HEK293 (cell line): ENCODE measurements around the gene SVIL.
A peak's percentile ranks its signal among the peaks of the same experiment; 100 is the strongest.
"Not testable (repeated sequence)": the region's sequence is repeated elsewhere in the genome, so short reads cannot be mapped to it uniquely, and the experiment has no call there.

Experiments used
- CTCF ChIA-PET: fragments of 350-600 bp; formaldehyde crosslinking; extraction: SDS; loops from one replicate; lab custom pipeline; 2021; ENCODE audit warnings: antibody characterized with exemption; lab: Yijun Ruan, JAX
- POLR2A ChIA-PET: fragments of 300-600 bp; formaldehyde crosslinking; extraction: SDS; loops from one replicate; lab custom pipeline; 2020; ENCODE audit warnings: antibody characterized with exemption, inconsistent platforms; lab: Yijun Ruan, JAX
- H3K27ac ChIP-seq: fragments of 200-500 bp; sonication (Bioruptor generic); 2 replicates; pipeline ENCODE4 v1.5.1; 2014; ENCODE audit warnings: low read depth, low read length, control low read depth, inconsistent platforms; ENCODE audit errors: extremely low read depth
- H3K36me3 ChIP-seq, 2 experiments: fragments of 200-500 bp in 1 of 2; sonication (Bioruptor generic) in 1 of 2; 1 replicate in 1 of 2; 2 replicates in 1 of 2; pipeline ENCODE4 v1.5.1; 2014 to 2017; ENCODE audit warnings: inconsistent platforms in 2 of 2, low read length in 2 of 2; ENCODE audit not compliant: control insufficient read depth in 2 of 2, insufficient read depth in 1 of 2
- H3K4me1 ChIP-seq: fragments of 200-500 bp; sonication (Bioruptor generic); 2 replicates; pipeline ENCODE4 v1.5.1; 2014; ENCODE audit warnings: mild to moderate bottlenecking, low read length, inconsistent platforms; ENCODE audit not compliant: control insufficient read depth, insufficient read depth
- H3K4me3 ChIP-seq: 2 replicates; pipeline ENCODE4 v1.5.1; 2011; ENCODE audit warnings: low read depth, mild to moderate bottlenecking, control low read depth, low read length, moderate library complexity
- H3K9me3 ChIP-seq: fragments of 200-500 bp; sonication (Bioruptor generic); 2 replicates; pipeline ENCODE4 v1.5.1; 2014; ENCODE audit warnings: low read depth, low read length, inconsistent platforms; ENCODE audit not compliant: control insufficient read depth, insufficient read depth
- KLF17 ChIP-seq: fragments of 450-650 bp; formaldehyde crosslinking; IDR thresholded peaks from 2 replicates; pipeline ENCODE4 v1.5.1; 2016; ENCODE audit warnings: missing biosample characterization, missing genetic modification characterization
- PRDM1 ChIP-seq: fragments of 450-650 bp; formaldehyde crosslinking; IDR thresholded peaks from 2 replicates; pipeline ENCODE4; 2016; ENCODE audit warnings: missing biosample characterization, missing genetic modification characterization
- ZBTB20 ChIP-seq: fragments of 450-650 bp; formaldehyde crosslinking; IDR thresholded peaks from 2 replicates; pipeline ENCODE4 v1.5.1; 2016; ENCODE audit warnings: missing biosample characterization, missing genetic modification characterization
- ZNF169 ChIP-seq: fragments of 450-650 bp; formaldehyde crosslinking; IDR thresholded peaks from 2 replicates; pipeline ENCODE4 v1.5.1; 2016; ENCODE audit warnings: missing biosample characterization, missing genetic modification characterization
- ZNF239 ChIP-seq: fragments of 450-650 bp; formaldehyde crosslinking; IDR thresholded peaks from 2 replicates; pipeline ENCODE4 v1.5.1; 2016; ENCODE audit warnings: missing biosample characterization, missing genetic modification characterization
- ZNF514 ChIP-seq: fragments of 450-650 bp; formaldehyde crosslinking; IDR thresholded peaks from 2 replicates; pipeline ENCODE4 v1.5.1; 2016; ENCODE audit warnings: missing biosample characterization, missing genetic modification characterization
- ZNF596 ChIP-seq: fragments of 450-650 bp; IDR thresholded peaks from 2 replicates; pipeline ENCODE4 v1.5.0; 2018; ENCODE audit warnings: missing biosample characterization, mild to moderate bottlenecking, missing genetic modification characterization, moderate library complexity
- ZNF600 ChIP-seq: fragments of 450-650 bp; formaldehyde crosslinking; IDR thresholded peaks from 2 replicates; pipeline ENCODE4 v1.5.1; 2016; ENCODE audit warnings: missing biosample characterization, missing genetic modification characterization
- ZNF621 ChIP-seq: fragments of 450-650 bp; formaldehyde crosslinking; IDR thresholded peaks from 2 replicates; pipeline ENCODE4 v1.5.1; 2017; ENCODE audit warnings: missing biosample characterization, missing genetic modification characterization
- ZNF645 ChIP-seq: fragments of 450-650 bp; formaldehyde crosslinking; IDR thresholded peaks from 2 replicates; pipeline ENCODE4; 2016; ENCODE audit warnings: missing biosample characterization, missing genetic modification characterization
- ZNF768 ChIP-seq: fragments of 450-650 bp; formaldehyde crosslinking; IDR thresholded peaks from 2 replicates; pipeline ENCODE4 v1.5.1; 2018; ENCODE audit warnings: missing biosample characterization, mild to moderate bottlenecking, missing genetic modification characterization
- ZNF776 ChIP-seq: fragments of 450-650 bp; formaldehyde crosslinking; IDR thresholded peaks from 2 replicates; pipeline ENCODE4 v1.5.0; 2017; ENCODE audit warnings: missing biosample characterization, missing genetic modification characterization, borderline replicate concordance
- ZXDB ChIP-seq: fragments of 450-650 bp; formaldehyde crosslinking; IDR thresholded peaks from 2 replicates; pipeline ENCODE4 v1.5.1; 2016; ENCODE audit warnings: missing biosample characterization, missing genetic modification characterization
- TF ChIP-seq, protein P1 (sequence below): IDR thresholded peaks from 2 replicates; pipeline ENCODE4 v1.6.1; 2011; ENCODE audit warnings: mild to moderate bottlenecking, low read depth, low read length, borderline replicate concordance
- TF ChIP-seq, protein P2 (sequence below): fragments of 450-650 bp; formaldehyde crosslinking; IDR thresholded peaks from 2 replicates; pipeline ENCODE4 v1.5.1; 2017; ENCODE audit warnings: missing biosample characterization, missing genetic modification characterization
- TF ChIP-seq, protein P3 (sequence below): fragments of 450-650 bp; formaldehyde crosslinking; IDR thresholded peaks from 2 replicates; pipeline ENCODE4 v1.5.1; 2016; ENCODE audit warnings: missing biosample characterization, missing genetic modification characterization

Gene SVIL

DNA sequence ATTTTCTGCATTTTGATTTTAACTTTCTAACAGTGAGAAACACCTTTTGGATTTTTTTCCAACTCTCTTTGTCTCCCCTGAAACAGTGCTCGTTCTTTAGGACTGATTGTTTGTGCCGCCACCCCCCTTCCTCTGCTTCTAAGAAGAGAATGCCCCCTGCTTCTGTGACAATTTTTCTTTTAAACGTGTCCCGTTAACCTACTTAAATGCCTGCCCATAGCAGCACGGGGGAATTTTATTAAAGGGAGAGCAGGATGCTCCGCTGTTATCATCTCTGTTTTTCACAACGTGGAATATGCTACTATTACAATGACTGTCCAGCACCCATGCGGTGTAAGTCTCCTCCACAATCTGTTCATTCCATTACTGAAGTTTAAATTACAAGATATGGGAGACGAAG, 67.8 kb downstream of the SVIL start (continued):
- TF ChIP-seq PRDM1 (tag by site-specific recombination) (no peak), ZNF514 (no peak), ZNF169 (tag by site-specific recombination) (no peak), ZNF645 (tag by site-specific recombination) (no peak), ZNF621 (tag by site-specific recombination) (no peak), ZXDB (tag by site-specific recombination) (no peak), ZNF239 (tag by site-specific recombination) (no peak), ZNF596 (no peak)
- TF ChIP-seq, protein P1, sequence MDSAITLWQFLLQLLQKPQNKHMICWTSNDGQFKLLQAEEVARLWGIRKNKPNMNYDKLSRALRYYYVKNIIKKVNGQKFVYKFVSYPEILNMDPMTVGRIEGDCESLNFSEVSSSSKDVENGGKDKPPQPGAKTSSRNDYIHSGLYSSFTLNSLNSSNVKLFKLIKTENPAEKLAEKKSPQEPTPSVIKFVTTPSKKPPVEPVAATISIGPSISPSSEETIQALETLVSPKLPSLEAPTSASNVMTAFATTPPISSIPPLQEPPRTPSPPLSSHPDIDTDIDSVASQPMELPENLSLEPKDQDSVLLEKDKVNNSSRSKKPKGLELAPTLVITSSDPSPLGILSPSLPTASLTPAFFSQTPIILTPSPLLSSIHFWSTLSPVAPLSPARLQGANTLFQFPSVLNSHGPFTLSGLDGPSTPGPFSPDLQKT, result no peak

GRCh38 chr10:29566209-29566608, 68.6 kb downstream of the SVIL start:
- not testable (repeated sequence) for H3K4me3 ChIP-seq
- CTCF ChIA-PET, result interaction anchor here (1.6 kb wide), 1 partner anchor 31 kb away, joined by 6 read pairs; no protein-coding TSS in a partner anchor

DNA sequence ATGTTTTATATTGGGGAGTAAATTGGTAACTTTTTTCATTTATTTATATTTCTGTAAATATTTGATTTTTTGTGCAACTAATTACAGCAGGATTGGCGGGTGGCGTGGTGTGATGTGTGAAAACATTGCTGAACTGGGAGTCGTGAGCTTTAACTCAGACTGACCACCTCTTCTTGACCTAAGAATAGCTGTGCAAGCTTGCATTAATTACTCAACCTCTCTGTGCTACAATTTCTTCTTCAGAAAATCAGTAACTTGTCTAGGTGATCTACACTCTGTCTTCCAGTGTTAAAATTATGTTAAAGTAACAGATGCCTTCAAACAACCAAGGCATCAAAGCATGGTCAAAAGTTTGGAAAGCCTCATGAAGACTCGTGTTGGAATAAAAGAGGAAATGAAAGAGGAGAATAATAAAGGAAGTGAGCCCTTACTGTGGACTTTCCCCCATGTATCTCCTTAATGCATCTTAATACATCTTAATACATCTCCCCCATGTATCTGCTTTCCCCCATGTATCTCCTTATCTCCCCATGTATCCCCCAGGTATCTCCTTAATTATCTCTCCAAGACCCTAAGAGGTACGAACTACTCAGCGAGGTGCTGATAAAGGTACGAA, 71.2 kb downstream of the SVIL start:
- Histone ChIP-seq H3K4me3 (no peak overlapping the region), H3K27ac (no peak overlapping the region), H3K4me1 (peaks cover 6% of the 10 kb centered on the region; the same call in 1 of the 2 replicates), H3K9me3 (no peaks in the 10 kb centered on the region), H3K36me3 (no peaks in the 10 kb centered on the region)
- ChIA-PET CTCF (interaction anchor here (1.0 kb wide), 1 partner anchor 28 kb away, joined by 3 read pairs; no protein-coding TSS in a partner anchor), POLR2A (no interaction called here)
- TF ChIP-seq ZNF776 (tag by site-specific recombination) (no peak), ZNF768 (peak; percentile 55; the same call in 1 of the 2 replicates)

More at GRCh38 chr10:29566209-29566608, 68.6 kb downstream of the SVIL start:
- POLR2A ChIA-PET, H3K27ac ChIP-seq, H3K4me1 ChIP-seq, H3K9me3 ChIP-seq, H3K36me3 ChIP-seq: not testable (repeated sequence)

GRCh38 chr10:29563006-29563405, 71.8 kb downstream of the SVIL start:
- H3K4me3 ChIP-seq, H3K4me1 ChIP-seq, CTCF ChIA-PET, H3K36me3 ChIP-seq, POLR2A ChIA-PET, H3K9me3 ChIP-seq, H3K27ac ChIP-seq: not testable (repeated sequence)

DNA sequence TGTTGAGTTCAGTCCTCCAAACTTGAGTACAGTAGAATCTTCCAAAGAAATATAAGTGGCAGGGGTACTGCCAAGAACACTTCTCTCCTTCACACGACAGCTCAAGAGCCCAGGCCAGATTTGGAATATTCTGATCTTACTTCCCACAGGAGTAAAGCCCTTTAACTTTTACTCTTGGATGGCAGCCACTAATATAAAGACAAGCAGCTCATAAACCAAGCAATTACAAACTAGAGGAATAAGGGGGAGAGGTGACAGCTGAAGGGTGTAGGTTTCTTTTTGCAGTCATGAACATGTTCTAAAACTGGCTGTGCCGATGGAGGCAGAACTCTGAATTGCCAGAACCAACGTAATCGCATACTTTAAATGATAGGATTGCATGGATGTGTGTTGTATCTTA, 74.8 kb downstream of the SVIL start:
- Histone ChIP-seq H3K36me3 (no peaks in the 10 kb centered on the region), H3K4me1 (peaks cover 6% of the 10 kb centered on the region; the same call in 1 of the 2 replicates), H3K9me3 (no peaks in the 10 kb centered on the region), H3K4me3 (no peak overlapping the region), H3K27ac (no peak overlapping the region)
- ChIA-PET POLR2A (no interaction called here), CTCF (interaction anchor here (0.6 to 2.7 kb wide), 6 partner anchors 25 to 176 kb away, joined by 3 to 10 read pairs (median 4); no protein-coding TSS in a partner anchor)
- TF ChIP-seq ZNF600 (tag by site-specific recombination), result 0 out of 2 replicates have a peak, but pooled peaks have one; percentile 15
- TF ChIP-seq, protein P2, sequence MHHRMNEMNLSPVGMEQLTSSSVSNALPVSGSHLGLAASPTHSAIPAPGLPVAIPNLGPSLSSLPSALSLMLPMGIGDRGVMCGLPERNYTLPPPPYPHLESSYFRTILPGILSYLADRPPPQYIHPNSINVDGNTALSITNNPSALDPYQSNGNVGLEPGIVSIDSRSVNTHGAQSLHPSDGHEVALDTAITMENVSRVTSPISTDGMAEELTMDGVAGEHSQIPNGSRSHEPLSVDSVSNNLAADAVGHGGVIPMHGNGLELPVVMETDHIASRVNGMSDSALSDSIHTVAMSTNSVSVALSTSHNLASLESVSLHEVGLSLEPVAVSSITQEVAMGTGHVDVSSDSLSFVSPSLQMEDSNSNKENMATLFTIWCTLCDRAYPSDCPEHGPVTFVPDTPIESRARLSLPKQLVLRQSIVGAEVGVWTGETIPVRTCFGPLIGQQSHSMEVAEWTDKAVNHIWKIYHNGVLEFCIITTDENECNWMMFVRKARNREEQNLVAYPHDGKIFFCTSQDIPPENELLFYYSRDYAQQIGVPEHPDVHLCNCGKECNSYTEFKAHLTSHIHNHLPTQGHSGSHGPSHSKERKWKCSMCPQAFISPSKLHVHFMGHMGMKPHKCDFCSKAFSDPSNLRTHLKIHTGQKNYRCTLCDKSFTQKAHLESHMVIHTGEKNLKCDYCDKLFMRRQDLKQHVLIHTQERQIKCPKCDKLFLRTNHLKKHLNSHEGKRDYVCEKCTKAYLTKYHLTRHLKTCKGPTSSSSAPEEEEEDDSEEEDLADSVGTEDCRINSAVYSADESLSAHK (tag by site-specific recombination), result 0 out of 2 replicates have a peak, but pooled peaks have one; percentile 36
- TF ChIP-seq, protein P3, sequence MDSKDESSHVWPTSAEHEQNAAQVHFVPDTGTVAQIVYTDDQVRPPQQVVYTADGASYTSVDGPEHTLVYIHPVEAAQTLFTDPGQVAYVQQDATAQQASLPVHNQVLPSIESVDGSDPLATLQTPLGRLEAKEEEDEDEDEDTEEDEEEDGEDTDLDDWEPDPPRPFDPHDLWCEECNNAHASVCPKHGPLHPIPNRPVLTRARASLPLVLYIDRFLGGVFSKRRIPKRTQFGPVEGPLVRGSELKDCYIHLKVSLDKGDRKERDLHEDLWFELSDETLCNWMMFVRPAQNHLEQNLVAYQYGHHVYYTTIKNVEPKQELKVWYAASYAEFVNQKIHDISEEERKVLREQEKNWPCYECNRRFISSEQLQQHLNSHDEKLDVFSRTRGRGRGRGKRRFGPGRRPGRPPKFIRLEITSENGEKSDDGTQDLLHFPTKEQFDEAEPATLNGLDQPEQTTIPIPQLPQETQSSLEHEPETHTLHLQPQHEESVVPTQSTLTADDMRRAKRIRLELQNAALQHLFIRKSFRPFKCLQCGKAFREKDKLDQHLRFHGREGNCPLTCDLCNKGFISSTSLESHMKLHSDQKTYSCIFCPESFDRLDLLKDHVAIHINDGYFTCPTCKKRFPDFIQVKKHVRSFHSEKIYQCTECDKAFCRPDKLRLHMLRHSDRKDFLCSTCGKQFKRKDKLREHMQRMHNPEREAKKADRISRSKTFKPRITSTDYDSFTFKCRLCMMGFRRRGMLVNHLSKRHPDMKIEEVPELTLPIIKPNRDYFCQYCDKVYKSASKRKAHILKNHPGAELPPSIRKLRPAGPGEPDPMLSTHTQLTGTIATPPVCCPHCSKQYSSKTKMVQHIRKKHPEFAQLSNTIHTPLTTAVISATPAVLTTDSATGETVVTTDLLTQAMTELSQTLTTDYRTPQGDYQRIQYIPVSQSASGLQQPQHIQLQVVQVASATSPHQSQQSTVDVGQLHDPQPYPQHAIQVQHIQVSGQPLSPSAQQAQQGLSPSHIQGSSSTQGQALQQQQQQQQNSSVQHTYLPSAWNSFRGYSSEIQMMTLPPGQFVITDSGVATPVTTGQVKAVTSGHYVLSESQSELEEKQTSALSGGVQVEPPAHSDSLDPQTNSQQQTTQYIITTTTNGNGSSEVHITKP (tag by site-specific recombination), result peak; percentile 89
- peak; percentile 25; the same call in 1 of the 2 replicates for TF ChIP-seq ZBTB20 (tag by site-specific recombination)
- no peak for TF ChIP-seq KLF17 (tag by site-specific recombination)
